ENCODE data around the gene BCL3.

Gene BCL3

GRCh38 chr19:44746946-44747738, 1.4 kb upstream of the BCL3 start:
- no peaks in the 10 kb centered on the region; the same call in 1 of the 2 replicates for H3K27me3 ChIP-seq (ENCODE audit: insufficient read depth, low read length)
- TF ChIP-seq, protein P1, sequence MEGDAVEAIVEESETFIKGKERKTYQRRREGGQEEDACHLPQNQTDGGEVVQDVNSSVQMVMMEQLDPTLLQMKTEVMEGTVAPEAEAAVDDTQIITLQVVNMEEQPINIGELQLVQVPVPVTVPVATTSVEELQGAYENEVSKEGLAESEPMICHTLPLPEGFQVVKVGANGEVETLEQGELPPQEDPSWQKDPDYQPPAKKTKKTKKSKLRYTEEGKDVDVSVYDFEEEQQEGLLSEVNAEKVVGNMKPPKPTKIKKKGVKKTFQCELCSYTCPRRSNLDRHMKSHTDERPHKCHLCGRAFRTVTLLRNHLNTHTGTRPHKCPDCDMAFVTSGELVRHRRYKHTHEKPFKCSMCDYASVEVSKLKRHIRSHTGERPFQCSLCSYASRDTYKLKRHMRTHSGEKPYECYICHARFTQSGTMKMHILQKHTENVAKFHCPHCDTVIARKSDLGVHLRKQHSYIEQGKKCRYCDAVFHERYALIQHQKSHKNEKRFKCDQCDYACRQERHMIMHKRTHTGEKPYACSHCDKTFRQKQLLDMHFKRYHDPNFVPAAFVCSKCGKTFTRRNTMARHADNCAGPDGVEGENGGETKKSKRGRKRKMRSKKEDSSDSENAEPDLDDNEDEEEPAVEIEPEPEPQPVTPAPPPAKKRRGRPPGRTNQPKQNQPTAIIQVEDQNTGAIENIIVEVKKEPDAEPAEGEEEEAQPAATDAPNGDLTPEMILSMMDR (IDR thresholded peaks at IDR 0.05; ENCODE audit: low read length), result no peak
- no peak for TF ChIP-seq EZH2 (IDR thresholded peaks at IDR 0.05; ENCODE audit: borderline replicate concordance, low read length)
- H3K79me2 ChIP-seq (ENCODE audit: insufficient read depth, low read length), result no peaks in the 10 kb centered on the region
- peaks cover 6% of the 10 kb centered on the region for H3F3A ChIP-seq (ENCODE audit: insufficient read depth, low read length)
- peak overlapping the region; percentile 80 for H3K4me2 ChIP-seq (ENCODE audit: low read length)
- H3K9me3 ChIP-seq (ENCODE audit: low read length), result no peaks in the 10 kb centered on the region
- peaks cover 6% of the 10 kb centered on the region; the same call in 1 of the 2 replicates for H3K36me3 ChIP-seq (ENCODE audit: insufficient read depth, low read length)
- H2AFZ ChIP-seq (ENCODE audit: low read length), result no peak overlapping the region
- peaks cover 46% of the 10 kb centered on the region for H3K4me1 ChIP-seq (ENCODE audit: insufficient read depth, low read length, severe bottlenecking)
- no peaks in the 10 kb centered on the region for H3K9me2 ChIP-seq (ENCODE audit: low read depth, low read length)
- H3K27ac ChIP-seq (ENCODE audit: low read depth, low read length, poor library complexity, severe bottlenecking), result peak overlapping the region; percentile 86
- H3K4me3 ChIP-seq (ENCODE audit: low read depth, low read length, poor library complexity, severe bottlenecking), result peak overlapping the region; percentile 84
- no peaks in the 10 kb centered on the region for H4K20me1 ChIP-seq (ENCODE audit: insufficient read depth, low read length)
- peak overlapping the region; percentile 65 for H3K9ac ChIP-seq (ENCODE audit: low read length)

GRCh38 chr19:44747739-44748425, 626 bp upstream of the BCL3 start:
- no peaks in the 10 kb centered on the region for H3K9me2 ChIP-seq (ENCODE audit: low read depth, low read length)
- TF ChIP-seq, protein P1 (IDR thresholded peaks at IDR 0.05; ENCODE audit: low read length), result no peak
- TF ChIP-seq EZH2 (IDR thresholded peaks at IDR 0.05; ENCODE audit: borderline replicate concordance, low read length), result no peak
- peak overlapping the region; percentile 80 for H3K4me2 ChIP-seq (ENCODE audit: low read length)
- peak overlapping the region; percentile 65 for H3K9ac ChIP-seq (ENCODE audit: low read length)
- H3K4me1 ChIP-seq (ENCODE audit: insufficient read depth, low read length, severe bottlenecking), result peaks cover 53% of the 10 kb centered on the region
- peak overlapping the region; percentile 84 for H3K4me3 ChIP-seq (ENCODE audit: low read depth, low read length, poor library complexity, severe bottlenecking)
- H3F3A ChIP-seq (ENCODE audit: insufficient read depth, low read length), result peaks cover 11% of the 10 kb centered on the region
- peak overlapping the region; percentile 86 for H3K27ac ChIP-seq (ENCODE audit: low read depth, low read length, poor library complexity, severe bottlenecking)
- H3K36me3 ChIP-seq (ENCODE audit: insufficient read depth, low read length), result peaks cover 6% of the 10 kb centered on the region; the same call in 1 of the 2 replicates
- H2AFZ ChIP-seq (ENCODE audit: low read length), result no peak overlapping the region
- H3K9me3 ChIP-seq (ENCODE audit: low read length), result no peaks in the 10 kb centered on the region
- no peaks in the 10 kb centered on the region for H4K20me1 ChIP-seq (ENCODE audit: insufficient read depth, low read length)
- no peaks in the 10 kb centered on the region for H3K79me2 ChIP-seq (ENCODE audit: insufficient read depth, low read length)
- no peaks in the 10 kb centered on the region; the same call in 1 of the 2 replicates for H3K27me3 ChIP-seq (ENCODE audit: insufficient read depth, low read length)

DNA sequence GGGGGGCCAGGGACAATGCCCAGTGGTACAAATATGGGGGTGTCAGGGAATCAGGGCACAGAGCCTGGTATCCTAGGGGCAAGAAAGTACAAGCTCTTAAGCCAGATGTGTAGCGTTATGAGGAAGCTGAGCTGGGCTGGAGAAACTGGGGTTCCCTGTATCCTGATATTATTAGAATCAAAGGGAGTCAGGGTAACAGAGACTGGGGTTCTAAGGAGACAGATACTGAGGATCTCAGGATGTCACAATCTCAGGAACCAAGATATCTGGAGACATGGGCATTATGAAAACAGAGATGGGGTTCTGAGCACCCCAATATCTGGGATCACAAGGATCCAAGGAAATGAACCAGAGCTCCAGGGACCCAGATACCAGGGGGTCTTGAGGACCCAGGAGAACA, 784 bp downstream of the BCL3 start:
- no peaks in the 10 kb centered on the region for H3K9me3 ChIP-seq (ENCODE audit: low read length)
- TF ChIP-seq, protein P1 (IDR thresholded peaks at IDR 0.05; ENCODE audit: low read length), result no peak
- no peak for TF ChIP-seq EZH2 (IDR thresholded peaks at IDR 0.05; ENCODE audit: borderline replicate concordance, low read length)
- H3K4me2 ChIP-seq (ENCODE audit: low read length), result peak overlapping the region; percentile 94
- peaks cover 63% of the 10 kb centered on the region for H3K4me1 ChIP-seq (ENCODE audit: insufficient read depth, low read length, severe bottlenecking)
- peaks cover 6% of the 10 kb centered on the region; the same call in 1 of the 2 replicates for H3K36me3 ChIP-seq (ENCODE audit: insufficient read depth, low read length)
- H2AFZ ChIP-seq (ENCODE audit: low read length), result no peak overlapping the region
- peak overlapping the region; percentile 95 for H3K27ac ChIP-seq (ENCODE audit: low read depth, low read length, poor library complexity, severe bottlenecking)
- no peaks in the 10 kb centered on the region for H3K9me2 ChIP-seq (ENCODE audit: low read depth, low read length)
- H3K4me3 ChIP-seq (ENCODE audit: low read depth, low read length, poor library complexity, severe bottlenecking), result peak overlapping the region; percentile 84
- no peaks in the 10 kb centered on the region; the same call in 1 of the 2 replicates for H3K27me3 ChIP-seq (ENCODE audit: insufficient read depth, low read length)
- H4K20me1 ChIP-seq (ENCODE audit: insufficient read depth, low read length), result no peaks in the 10 kb centered on the region
- peak overlapping the region; percentile 80 for H3K9ac ChIP-seq (ENCODE audit: low read length)
- peaks cover 12% of the 10 kb centered on the region for H3F3A ChIP-seq (ENCODE audit: insufficient read depth, low read length)
- no peaks in the 10 kb centered on the region for H3K79me2 ChIP-seq (ENCODE audit: insufficient read depth, low read length)
